Thoracic aorta (tissue), 2 donors: ENCODE data around the gene OBP2B. TPM values are rescaled to one million over a fixed set of nuclear protein-coding genes. Genes with fewer than 3 reads are reported as not detected.
"Not testable (repeated sequence)": the region's sequence is repeated elsewhere in the genome, so short reads cannot be mapped to it uniquely, and the experiment has no call there.

Experiments used
- ATAC-seq: fragments of 150-250 bp; one replicate; pipeline ENCODE4 v1.8.0; 2017; ENCODE audit warnings: low read depth; ENCODE audit not compliant: insufficient number of reproducible peaks, low FRiP score
- DNase-seq: peaks from one replicate; pipeline ENCODE4 v3.0.0-alpha.2; 2020; ENCODE audit warnings: low spot score
- H3K27ac ChIP-seq, 2 donors: fragments of 200-600 bp; sonication (generic); 1 replicate in 1 of 2; 2 replicates in 1 of 2; pipeline ENCODE4 v1.5.1; 2016; ENCODE audit warnings: mild to moderate bottlenecking in 2 of 2, moderate library complexity in 2 of 2
- H3K27me3 ChIP-seq: fragments of 200-600 bp; sonication (generic); replicated peaks from 2 replicates; pipeline ENCODE4 v1.6.0; 2016; ENCODE audit warnings: mild to moderate bottlenecking; ENCODE audit not compliant: insufficient read depth
- H3K36me3 ChIP-seq: fragments of 200-600 bp; sonication (generic); one replicate; pipeline ENCODE4 v1.5.1; 2016
- H3K4me1 ChIP-seq, 2 donors: fragments of 200-600 bp; sonication (generic); 1 replicate in 1 of 2; 2 replicates in 1 of 2; pipeline versions ENCODE4 v1.5.1 to v1.6.0; 2016; ENCODE audit warnings: low read depth in 2 of 2, mild to moderate bottlenecking in 1 of 2; ENCODE audit not compliant: control insufficient read depth in 1 of 2
- H3K4me3 ChIP-seq: fragments of 200-600 bp; sonication (generic); 2 replicates; pipeline ENCODE4 v1.5.1; 2016; ENCODE audit warnings: mild to moderate bottlenecking
- H3K9me3 ChIP-seq: fragments of 200-600 bp; sonication (generic); 2 replicates; pipeline ENCODE4 v1.5.1; 2016
- total RNA-seq, 2 donors: library from RNA; depleted of rRNA; stranded (reverse); fragments of >200 nt; gene quantifications; one replicate each; pipeline versions ENCODE4 v1.1.0 to v1.2.3, GENCODE V29; 2016
- TF ChIP-seq, protein P1 (sequence below): fragments of 200-600 bp; sonication (generic); IDR thresholded peaks from one replicate; pipeline ENCODE4 v1.5.1; 2019; ENCODE audit warnings: antibody characterized with exemption

Gene OBP2B
- total RNA-seq, 2 donors from 2014 or later, result not detected

- H3K36me3 ChIP-seq, result no peaks in the 10 kb centered on the region
- TF ChIP-seq, protein P1, sequence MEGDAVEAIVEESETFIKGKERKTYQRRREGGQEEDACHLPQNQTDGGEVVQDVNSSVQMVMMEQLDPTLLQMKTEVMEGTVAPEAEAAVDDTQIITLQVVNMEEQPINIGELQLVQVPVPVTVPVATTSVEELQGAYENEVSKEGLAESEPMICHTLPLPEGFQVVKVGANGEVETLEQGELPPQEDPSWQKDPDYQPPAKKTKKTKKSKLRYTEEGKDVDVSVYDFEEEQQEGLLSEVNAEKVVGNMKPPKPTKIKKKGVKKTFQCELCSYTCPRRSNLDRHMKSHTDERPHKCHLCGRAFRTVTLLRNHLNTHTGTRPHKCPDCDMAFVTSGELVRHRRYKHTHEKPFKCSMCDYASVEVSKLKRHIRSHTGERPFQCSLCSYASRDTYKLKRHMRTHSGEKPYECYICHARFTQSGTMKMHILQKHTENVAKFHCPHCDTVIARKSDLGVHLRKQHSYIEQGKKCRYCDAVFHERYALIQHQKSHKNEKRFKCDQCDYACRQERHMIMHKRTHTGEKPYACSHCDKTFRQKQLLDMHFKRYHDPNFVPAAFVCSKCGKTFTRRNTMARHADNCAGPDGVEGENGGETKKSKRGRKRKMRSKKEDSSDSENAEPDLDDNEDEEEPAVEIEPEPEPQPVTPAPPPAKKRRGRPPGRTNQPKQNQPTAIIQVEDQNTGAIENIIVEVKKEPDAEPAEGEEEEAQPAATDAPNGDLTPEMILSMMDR, result no peak
- H3K27me3 ChIP-seq, result no peaks in the 10 kb centered on the region
- H3K4me1 ChIP-seq, result no peaks in the 10 kb centered on the region
- no peaks in the 10 kb centered on the region for H3K9me3 ChIP-seq
- no peak overlapping the region for H3K4me3 ChIP-seq
- no peak overlapping the region for H3K27ac ChIP-seq
- ATAC-seq (no peak), DNase-seq (no peak)
Measured at GRCh38 chr9:133221177-133221809, 12.2 kb upstream of the OBP2B start.

- H3K27me3 ChIP-seq, H3K9me3 ChIP-seq, H3K36me3 ChIP-seq, H3K4me3 ChIP-seq, DNase-seq, ATAC-seq, H3K4me1 ChIP-seq, H3K27ac ChIP-seq: not testable (repeated sequence)
Measured at GRCh38 chr9:133218049-133218975, 9.3 kb upstream of the OBP2B start.

DNA sequence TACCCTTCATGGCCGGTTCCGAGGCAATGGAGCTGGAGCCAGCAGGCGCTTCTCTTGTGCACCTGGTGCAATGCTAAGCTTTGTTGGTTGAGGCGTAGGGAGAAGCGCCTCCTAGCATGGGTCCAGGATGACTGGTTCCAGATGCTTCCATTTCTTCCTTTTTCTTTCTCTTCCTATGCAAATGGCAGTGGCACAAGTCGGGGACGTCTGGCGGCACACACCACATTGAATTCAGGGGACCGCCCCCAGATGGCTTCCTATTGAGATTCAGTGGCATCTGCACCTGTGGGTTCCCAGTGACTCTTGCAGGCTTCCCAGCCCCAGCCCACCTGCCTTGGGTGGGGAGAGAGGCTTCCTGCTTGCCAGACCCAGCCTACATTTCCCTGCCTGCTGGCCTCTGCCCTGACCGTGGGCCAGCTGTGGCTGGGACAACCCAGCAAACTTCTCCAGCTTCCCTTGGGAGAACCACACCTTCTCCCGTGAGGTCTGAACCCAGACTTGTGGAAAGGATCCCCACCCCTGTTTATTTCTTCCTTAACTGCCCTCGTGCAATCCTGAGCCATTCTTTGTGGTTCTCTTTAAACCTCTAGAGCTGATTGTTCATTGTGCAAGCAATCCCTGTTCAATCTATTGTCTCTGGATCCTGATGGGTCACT is 8.4 kb upstream of the OBP2B start:
- DNase-seq, H3K27ac ChIP-seq, H3K9me3 ChIP-seq, H3K4me1 ChIP-seq, H3K27me3 ChIP-seq, H3K4me3 ChIP-seq, ATAC-seq, H3K36me3 ChIP-seq: not testable (repeated sequence)

DNA sequence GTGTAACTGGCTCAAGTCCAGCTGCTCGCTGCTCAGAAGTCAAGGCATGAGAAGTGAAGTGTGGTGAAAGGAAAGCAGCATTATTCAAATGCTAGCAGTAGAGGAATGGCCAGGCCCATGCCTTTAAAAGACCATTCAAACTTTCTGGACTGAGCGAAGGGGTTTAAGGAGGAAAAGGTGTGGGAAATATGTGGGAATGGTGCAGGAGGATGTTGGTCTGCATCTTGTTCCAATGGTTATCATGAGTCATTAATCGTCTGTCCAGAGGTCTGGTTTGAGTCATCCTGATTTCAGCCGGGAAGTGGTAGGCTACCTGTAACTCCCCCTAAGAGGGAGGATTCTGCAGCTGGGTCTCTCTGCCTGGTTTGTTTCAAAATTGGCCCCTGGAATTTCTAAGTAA is 5.2 kb upstream of the OBP2B start:
- H3K27me3 ChIP-seq, H3K27ac ChIP-seq, H3K4me1 ChIP-seq, H3K9me3 ChIP-seq, H3K4me3 ChIP-seq, DNase-seq, ATAC-seq, H3K36me3 ChIP-seq: not testable (repeated sequence)

DNA sequence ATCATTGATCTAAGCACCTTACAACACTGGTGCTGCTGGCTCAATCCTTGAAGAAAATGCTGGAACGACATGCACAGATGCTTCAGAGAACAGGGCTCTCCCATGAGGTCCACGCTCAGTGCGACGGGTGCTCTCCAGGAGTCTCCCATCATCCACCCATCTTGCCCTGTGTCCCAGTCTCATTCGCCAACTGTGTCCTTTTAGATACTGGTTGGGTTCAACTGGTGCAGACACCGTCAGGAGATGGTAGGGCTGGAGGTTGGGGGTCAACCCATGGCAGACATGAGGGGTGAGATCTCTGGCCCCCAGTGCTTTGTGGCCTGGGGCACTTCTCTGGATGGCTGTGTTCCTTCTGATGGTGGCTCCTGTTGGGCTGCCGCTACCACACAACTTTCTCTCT is 1.6 kb upstream of the OBP2B start:
- Histone ChIP-seq H3K27ac (no peak overlapping the region), H3K9me3 (no peaks in the 10 kb centered on the region), H3K36me3 (no peaks in the 10 kb centered on the region), H3K27me3 (no peaks in the 10 kb centered on the region), H3K4me3 (no peak overlapping the region), H3K4me1 (no peaks in the 10 kb centered on the region)
- DNase-seq (no peak), ATAC-seq (no peak)
- TF ChIP-seq, protein P1, result no peak

DNA sequence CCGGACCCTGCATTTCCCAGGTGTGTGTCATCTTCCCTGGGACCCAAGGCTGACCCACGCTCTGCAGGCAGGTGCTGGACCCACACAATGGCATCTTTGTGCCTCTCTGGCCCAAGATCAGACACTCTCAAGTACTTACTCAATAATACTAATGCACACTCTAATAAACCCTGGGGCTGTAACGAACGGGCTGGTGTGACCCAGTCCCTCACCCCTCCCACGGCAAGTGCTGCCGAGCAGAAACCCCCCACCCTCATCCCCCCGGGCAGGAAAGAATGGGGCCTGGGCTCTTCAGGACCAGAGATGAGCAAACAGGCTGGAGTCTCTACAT is 1.1 kb upstream of the OBP2B start:
- H3K9me3 ChIP-seq, result no peaks in the 10 kb centered on the region
- no peak overlapping the region for H3K4me3 ChIP-seq
- TF ChIP-seq, protein P1, result no peak
- DNase-seq (no peak), ATAC-seq (no peak)
- no peaks in the 10 kb centered on the region for H3K27me3 ChIP-seq
- H3K4me1 ChIP-seq, result no peaks in the 10 kb centered on the region
- H3K36me3 ChIP-seq, result no peaks in the 10 kb centered on the region
- H3K27ac ChIP-seq, result no peak overlapping the region

- H3K4me3 ChIP-seq, H3K27ac ChIP-seq, DNase-seq, H3K36me3 ChIP-seq, ATAC-seq, H3K9me3 ChIP-seq, H3K27me3 ChIP-seq, H3K4me1 ChIP-seq: not testable (repeated sequence)
Measured at GRCh38 chr9:133209327-133210201, 514 bp upstream of the OBP2B start.

GRCh38 chr9:133208171-133208879 is 725 bp downstream of the OBP2B start:
- H3K36me3 ChIP-seq, H3K4me1 ChIP-seq, H3K9me3 ChIP-seq, DNase-seq, ATAC-seq, H3K27ac ChIP-seq, H3K4me3 ChIP-seq, H3K27me3 ChIP-seq: not testable (repeated sequence)
